ENCODE data around the gene PGAM2. TPM values are rescaled to one million over a fixed set of nuclear protein-coding genes. Genes with fewer than 3 reads are reported as not detected.

The PGAM2 gene
- total RNA-seq (2021; ENCODE audit: unreplicated experiment), result 0.27 TPM
- 0.39 and 0.42 TPM in 2 replicates for polyA plus RNA-seq (2012)
- Bru-seq, nascent RNA, result percentile 36 among the genes with signal in this experiment
- percentile 51 among the genes with signal in this experiment for BruChase-seq, experiment 1, labeled RNA remaining after a 6-hour chase
- BruChase-seq, experiment 2, labeled RNA remaining after a 2-hour chase, result percentile 44 among the genes with signal in this experiment
- long read RNA-seq, partial matches to known transcripts, result 0 of 2 reads
- long read RNA-seq, other reads (novel, unspliced or antisense), result 2 of 2 reads

DNA sequence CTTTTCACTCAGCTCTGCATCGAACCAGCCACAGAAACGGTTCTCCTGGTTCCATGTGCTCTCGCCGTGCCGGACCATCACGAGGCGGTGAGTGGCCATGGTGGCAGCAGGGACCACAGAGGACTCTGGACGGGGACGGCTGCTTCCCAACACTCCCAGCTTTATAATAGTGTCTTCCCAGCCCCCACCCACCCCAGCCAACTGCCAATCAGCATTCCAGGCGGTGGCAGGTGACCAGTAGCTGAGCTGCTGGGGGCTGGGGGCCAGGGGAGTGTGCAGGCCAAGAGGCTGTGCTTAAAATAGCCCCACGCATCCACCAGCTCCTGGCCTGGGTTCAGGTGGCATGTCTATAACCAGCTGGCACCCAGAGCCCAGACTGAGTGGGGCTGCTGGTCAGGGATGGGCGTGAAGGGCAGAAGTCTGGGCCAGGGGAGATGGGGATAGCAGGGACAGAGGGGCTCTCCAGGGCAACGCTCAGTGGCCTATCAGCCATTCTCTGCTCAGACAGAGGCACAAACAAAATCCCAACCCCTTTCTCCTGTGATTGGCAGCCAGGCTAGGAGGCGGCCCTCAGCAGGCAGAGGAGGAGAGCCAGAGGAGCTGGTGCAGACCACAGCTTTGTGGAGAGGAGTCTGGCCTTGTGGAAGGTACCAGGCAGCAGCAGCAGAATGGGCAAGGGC, at the start of gene PGAM2:
PGAM2 (minus strand) TSS at position 137 of the 680 bp plus-strand sequence; CDS start at position 99, 38 bp downstream.
- Histone ChIP-seq H3K4me3 (replicated peaks in 1 of 2; ENCODE audit: low read depth in 1 of 2, low read length in 2 of 2) (no peak within 1 kb of the TSS), H3K9ac (ENCODE audit: low read length) (no peak within 1 kb of the TSS), H3K27ac (ENCODE audit: low read depth, low read length) (no peak within 1 kb of the TSS), H2AFZ (ENCODE audit: low read depth, low read length, poor library complexity, severe bottlenecking) (no peak within 1 kb of the TSS), H3K4me2 (ENCODE audit: low read length) (no peak within 1 kb of the TSS), H3K9me2 (ENCODE audit: insufficient read depth) (no peaks in the 10 kb centered on the region), H3K36me3 (ENCODE audit: control insufficient read depth in 1 of 2, insufficient read depth in 2 of 2, low read length in 2 of 2) (peaks cover 0 to 9% of the 10 kb centered on the region in 2 experiments; a peak in 2 of 4 replicates), H3K27me3 (ENCODE audit: insufficient read depth, low read length) (no peaks in the 10 kb centered on the region), H4K20me1 (ENCODE audit: insufficient read depth) (no peaks in the 10 kb centered on the region), H3K79me2 (ENCODE audit: insufficient read depth, low read length) (no peaks in the 10 kb centered on the region), H3K9me3 (ENCODE audit: control insufficient read depth in 1 of 2, insufficient read depth in 1 of 2, low read depth in 1 of 2, low read length in 2 of 2) (no peaks in the 10 kb centered on the region), H3K4me1 (ENCODE audit: control insufficient read depth in 1 of 2, insufficient read depth in 2 of 2, low read length in 2 of 2) (peaks cover under 1 to 7% of the 10 kb centered on the region in 2 experiments; a peak in 2 of 4 replicates)
- DNase-seq (ENCODE audit: low read depth, low spot score) (no peak), ATAC-seq (peak; percentile 59)
- no peak for TF ChIP-seq SP1 (IDR thresholded peaks at IDR 0.05; ENCODE audit: low read depth)
- TF ChIP-seq YY1 (IDR thresholded peaks at IDR 0.05; ENCODE audit: extremely low read depth, insufficient replicate concordance, low read depth, low read length), result no peak
- TF ChIP-seq ZBTB33 (IDR thresholded peaks at IDR 0.05; ENCODE audit: extremely low read depth, insufficient replicate concordance, low read length), result no peak
- no peak for TF ChIP-seq FOSL1 (IDR thresholded peaks at IDR 0.05; ENCODE audit: low read depth)
- no peak for TF ChIP-seq SIN3A (IDR thresholded peaks at IDR 0.05; ENCODE audit: low read depth)
- TF ChIP-seq POLR2AphosphoS5 (IDR thresholded peaks at IDR 0.05; ENCODE audit: low read depth, low read length), result no peak
- no peak for TF ChIP-seq ZFX (IDR thresholded peaks at IDR 0.05)
- no peak for TF ChIP-seq EZH2 (IDR thresholded peaks at IDR 0.05)
- no peak for TF ChIP-seq JUND (IDR thresholded peaks at IDR 0.05)
- no peak for TF ChIP-seq POLR2A (IDR thresholded peaks at IDR 0.05; ENCODE audit: borderline replicate concordance, extremely low read depth, insufficient read depth, insufficient read length)
- TF ChIP-seq SRF (IDR thresholded peaks at IDR 0.05; ENCODE audit: low read depth), result no peak
- no peak for TF ChIP-seq ZNF274 (IDR thresholded peaks at IDR 0.05; ENCODE audit: low read depth, low read length)
- ChIA-PET POLR2A (interaction anchor here (1.1 to 1.2 kb wide), 2 partner anchors 15 to 16 kb away, joined by 3 to 5 read pairs; no protein-coding TSS in a partner anchor), RAD21 (ENCODE audit: low non-redundant PET in 1 of 2, low total read pairs in 2 of 2, uncharacterized antibody in 2 of 2, unreplicated experiment in 2 of 2) (no interaction called here), CTCF (no interaction called here)
- intact Hi-C loops (cut with micrococcal nuclease), result no loop called here
- BruUV-seq (replicated peaks), result no TSS peak

All from HCT116 (cell line).